SK-N-SH (cell line): ENCODE measurements around the gene GADD45B.
"Not testable (repeated sequence)": the region's sequence is repeated elsewhere in the genome, so short reads cannot be mapped to it uniquely, and the experiment has no call there.

Experiments used
- ELF1 ChIP-seq: IDR thresholded peaks from 2 replicates; pipeline ENCODE4 v1.4.0; 2012
- EP300 ChIP-seq, 2 experiments: IDR thresholded peaks; 2 replicates each; pipeline versions ENCODE4 v1.4.0 to v1.6.1; 2012; ENCODE audit warnings: borderline replicate concordance in 1 of 2, low read depth in 1 of 2, low read length in 1 of 2
- FOSL2 ChIP-seq: IDR thresholded peaks from 2 replicates; pipeline ENCODE4 v1.4.0; 2012; ENCODE audit warnings: low read depth, mild to moderate bottlenecking, moderate library complexity, borderline replicate concordance
- JUND ChIP-seq: IDR thresholded peaks from 2 replicates; pipeline ENCODE4 v1.4.0; 2012
- PBX3 ChIP-seq: IDR thresholded peaks from 2 replicates; pipeline ENCODE4; 2012
- RXRA ChIP-seq: IDR thresholded peaks from 2 replicates; pipeline ENCODE4 v1.4.0; 2012; ENCODE audit warnings: low read depth, mild to moderate bottlenecking, borderline replicate concordance
- TCF12 ChIP-seq: IDR thresholded peaks from 2 replicates; pipeline ENCODE4 v1.4.0; 2012
- YY1 ChIP-seq: IDR thresholded peaks from 2 replicates; pipeline ENCODE4 v1.4.0; 2012; ENCODE audit warnings: low read depth, mild to moderate bottlenecking
- TF ChIP-seq, protein P1 (sequence below): fragments of 200-600 bp; sonication (generic); IDR thresholded peaks from 2 replicates; pipeline ENCODE4 v1.6.1; 2017; ENCODE audit warnings: antibody characterized with exemption, mild to moderate bottlenecking, moderate library complexity

DNA sequence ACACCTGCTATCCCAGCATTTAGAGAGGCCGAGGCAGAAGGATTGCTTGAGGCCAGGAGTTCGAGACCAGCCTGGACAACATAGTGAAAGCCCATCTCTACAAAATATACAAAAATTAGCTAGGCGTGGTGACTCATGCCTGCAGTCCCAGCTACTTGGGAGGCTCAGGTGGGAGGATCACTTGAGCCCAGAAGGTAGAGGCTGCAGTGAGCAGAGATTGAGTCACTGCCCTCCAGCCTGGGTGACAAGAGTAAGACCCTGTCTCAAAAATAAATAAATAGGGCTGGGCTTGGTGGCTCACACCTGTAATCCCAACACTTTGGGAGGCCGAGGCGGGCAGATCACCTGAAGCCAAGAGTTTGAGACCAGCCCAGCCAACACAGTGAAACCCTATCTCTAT lies 12.2 kb upstream of the GADD45B start:
- TF ChIP-seq, protein P1, sequence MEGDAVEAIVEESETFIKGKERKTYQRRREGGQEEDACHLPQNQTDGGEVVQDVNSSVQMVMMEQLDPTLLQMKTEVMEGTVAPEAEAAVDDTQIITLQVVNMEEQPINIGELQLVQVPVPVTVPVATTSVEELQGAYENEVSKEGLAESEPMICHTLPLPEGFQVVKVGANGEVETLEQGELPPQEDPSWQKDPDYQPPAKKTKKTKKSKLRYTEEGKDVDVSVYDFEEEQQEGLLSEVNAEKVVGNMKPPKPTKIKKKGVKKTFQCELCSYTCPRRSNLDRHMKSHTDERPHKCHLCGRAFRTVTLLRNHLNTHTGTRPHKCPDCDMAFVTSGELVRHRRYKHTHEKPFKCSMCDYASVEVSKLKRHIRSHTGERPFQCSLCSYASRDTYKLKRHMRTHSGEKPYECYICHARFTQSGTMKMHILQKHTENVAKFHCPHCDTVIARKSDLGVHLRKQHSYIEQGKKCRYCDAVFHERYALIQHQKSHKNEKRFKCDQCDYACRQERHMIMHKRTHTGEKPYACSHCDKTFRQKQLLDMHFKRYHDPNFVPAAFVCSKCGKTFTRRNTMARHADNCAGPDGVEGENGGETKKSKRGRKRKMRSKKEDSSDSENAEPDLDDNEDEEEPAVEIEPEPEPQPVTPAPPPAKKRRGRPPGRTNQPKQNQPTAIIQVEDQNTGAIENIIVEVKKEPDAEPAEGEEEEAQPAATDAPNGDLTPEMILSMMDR: not testable (repeated sequence)
- TF ChIP-seq FOSL2; PBX3; RXRA; TCF12; JUND; EP300 (IDR thresholded peaks at IDR 0.05; ENCODE audit: borderline replicate concordance in 1 of 2, low read depth in 1 of 2, low read length in 1 of 2); YY1; ELF1: not testable (repeated sequence)
